Activated naive CD8-positive, alpha-beta T cell treated with anti-CD3 and anti-CD28 coated beads, Interleukin-2, amount 50 U/mL, for 24 hours (primary cell): ENCODE data around the gene LSM11.

Experiments used
- ATAC-seq: fragments of 150-1000 bp; cut with Tn5 transposase; one replicate; pipeline ENCODE4 v1.10.0; 2021
- DNase-seq: peaks from one replicate; pipeline ENCODE4 v3.0.0; 2021
- H3K27ac Mint-ChIP-seq: one replicate; pipeline ENCODE4 v1.8.0; 2021; ENCODE audit warnings: mild to moderate bottlenecking, mixed read lengths
- H3K27me3 Mint-ChIP-seq: one replicate; pipeline ENCODE4 v1.8.0; 2021; ENCODE audit warnings: mixed read lengths
- H3K36me3 Mint-ChIP-seq: one replicate; pipeline ENCODE4 v1.8.0; 2021; ENCODE audit warnings: low read depth, mixed read lengths
- H3K4me1 Mint-ChIP-seq: one replicate; pipeline ENCODE4 v1.8.0; 2021; ENCODE audit warnings: mixed read lengths
- H3K4me3 Mint-ChIP-seq: one replicate; pipeline ENCODE4 v1.8.0; 2021; ENCODE audit warnings: mild to moderate bottlenecking, moderate library complexity, mixed read lengths
- H3K9me3 Mint-ChIP-seq: one replicate; pipeline ENCODE4 v1.8.0; 2021; ENCODE audit warnings: mixed read lengths

Gene LSM11

GRCh38 chr5:157745041-157745456 is 1.5 kb downstream of the LSM11 start:
- H3K4me1 Mint-ChIP-seq: peaks cover 45% of the 10 kb centered on the region
- H3K27me3 Mint-ChIP-seq: no peaks in the 10 kb centered on the region
- peaks cover 6% of the 10 kb centered on the region for H3K36me3 Mint-ChIP-seq
- ATAC-seq: no peak
- no peaks in the 10 kb centered on the region for H3K9me3 Mint-ChIP-seq
- no peak overlapping the region for H3K27ac Mint-ChIP-seq
- H3K4me3 Mint-ChIP-seq: peak overlapping the region; percentile 93
- DNase-seq: no peak

- Mint-ChIP-seq H3K27me3 (no peaks in the 10 kb centered on the region), H3K36me3 (peaks cover 9% of the 10 kb centered on the region), H3K27ac (peak overlapping the region; percentile 59), H3K4me1 (peaks cover 45% of the 10 kb centered on the region), H3K9me3 (no peaks in the 10 kb centered on the region), H3K4me3 (no peak overlapping the region)
- DNase-seq (no peak), ATAC-seq (no peak)
Measured at GRCh38 chr5:157747173-157747740, 3.7 kb downstream of the LSM11 start.

- Mint-ChIP-seq H3K27me3 (no peaks in the 10 kb centered on the region), H3K4me1 (peaks cover 41% of the 10 kb centered on the region), H3K9me3 (no peaks in the 10 kb centered on the region), H3K4me3 (no peak overlapping the region), H3K27ac (peak overlapping the region; percentile 59), H3K36me3 (peaks cover 12% of the 10 kb centered on the region)
- ATAC-seq: no peak
- no peak for DNase-seq
Measured at GRCh38 chr5:157747766-157748700, 4.5 kb downstream of the LSM11 start.

- Mint-ChIP-seq H3K27me3 (no peaks in the 10 kb centered on the region), H3K4me3 (no peak overlapping the region), H3K27ac (peak overlapping the region; percentile 5), H3K9me3 (no peaks in the 10 kb centered on the region), H3K36me3 (peaks cover 15% of the 10 kb centered on the region), H3K4me1 (peaks cover 40% of the 10 kb centered on the region)
- ATAC-seq: no peak
- no peak for DNase-seq
Measured at GRCh38 chr5:157748760-157749461, 5.4 kb downstream of the LSM11 start.

GRCh38 chr5:157749462-157749799 is 5.9 kb downstream of the LSM11 start:
- H3K9me3 Mint-ChIP-seq: no peaks in the 10 kb centered on the region
- peaks cover 37% of the 10 kb centered on the region for H3K4me1 Mint-ChIP-seq
- H3K27ac Mint-ChIP-seq: no peak overlapping the region
- no peak for ATAC-seq
- no peaks in the 10 kb centered on the region for H3K27me3 Mint-ChIP-seq
- DNase-seq: no peak
- H3K4me3 Mint-ChIP-seq: no peak overlapping the region
- peaks cover 12% of the 10 kb centered on the region for H3K36me3 Mint-ChIP-seq

- H3K9me3 Mint-ChIP-seq: no peaks in the 10 kb centered on the region
- H3K4me3 Mint-ChIP-seq: no peak overlapping the region
- H3K36me3 Mint-ChIP-seq: peaks cover 14% of the 10 kb centered on the region
- no peak overlapping the region for H3K27ac Mint-ChIP-seq
- ATAC-seq: no peak
- no peak for DNase-seq
- peaks cover 30% of the 10 kb centered on the region for H3K4me1 Mint-ChIP-seq
- H3K27me3 Mint-ChIP-seq: no peaks in the 10 kb centered on the region
Measured at GRCh38 chr5:157750320-157750719, 6.8 kb downstream of the LSM11 start.

GRCh38 chr5:157756122-157756521 is 12.6 kb downstream of the LSM11 start:
- ATAC-seq (no peak), DNase-seq (no peak)
- Mint-ChIP-seq H3K27ac (no peak overlapping the region), H3K9me3 (no peaks in the 10 kb centered on the region), H3K36me3 (peaks cover 19% of the 10 kb centered on the region), H3K4me1 (peaks cover 2% of the 10 kb centered on the region), H3K4me3 (no peak overlapping the region), H3K27me3 (no peaks in the 10 kb centered on the region)

- H3K9me3 Mint-ChIP-seq: no peaks in the 10 kb centered on the region
- peaks cover 2% of the 10 kb centered on the region for H3K4me1 Mint-ChIP-seq
- peaks cover 16% of the 10 kb centered on the region for H3K36me3 Mint-ChIP-seq
- no peak overlapping the region for H3K27ac Mint-ChIP-seq
- no peak for ATAC-seq
- no peak for DNase-seq
- no peak overlapping the region for H3K4me3 Mint-ChIP-seq
- H3K27me3 Mint-ChIP-seq: no peaks in the 10 kb centered on the region
Measured at GRCh38 chr5:157758706-157759105, 15.2 kb downstream of the LSM11 start.

GRCh38 chr5:157761690-157762621 is 18.4 kb downstream of the LSM11 start:
- H3K27ac Mint-ChIP-seq: no peak overlapping the region
- no peaks in the 10 kb centered on the region for H3K27me3 Mint-ChIP-seq
- ATAC-seq (peak; percentile 90), DNase-seq (no peak)
- H3K4me1 Mint-ChIP-seq: peaks cover 2% of the 10 kb centered on the region
- H3K9me3 Mint-ChIP-seq: no peaks in the 10 kb centered on the region
- H3K4me3 Mint-ChIP-seq: no peak overlapping the region
- peaks cover 9% of the 10 kb centered on the region for H3K36me3 Mint-ChIP-seq

GRCh38 chr5:157764531-157764930 is 21.0 kb downstream of the LSM11 start:
- ATAC-seq (no peak), DNase-seq (no peak)
- Mint-ChIP-seq H3K36me3 (peaks cover 4% of the 10 kb centered on the region), H3K9me3 (no peaks in the 10 kb centered on the region), H3K4me3 (no peak overlapping the region), H3K27me3 (no peaks in the 10 kb centered on the region), H3K4me1 (no peaks in the 10 kb centered on the region), H3K27ac (no peak overlapping the region)

GRCh38 chr5:157766442-157766841 is 22.9 kb downstream of the LSM11 start:
- DNase-seq: no peak
- Mint-ChIP-seq H3K4me1 (no peaks in the 10 kb centered on the region), H3K4me3 (no peak overlapping the region), H3K36me3 (peaks cover 2% of the 10 kb centered on the region), H3K9me3 (no peaks in the 10 kb centered on the region), H3K27ac (no peak overlapping the region), H3K27me3 (no peaks in the 10 kb centered on the region)
- no peak for ATAC-seq

GRCh38 chr5:157766902-157767301 is 23.4 kb downstream of the LSM11 start:
- Mint-ChIP-seq H3K9me3 (no peaks in the 10 kb centered on the region), H3K27ac (no peak overlapping the region), H3K4me1 (no peaks in the 10 kb centered on the region), H3K4me3 (no peak overlapping the region), H3K36me3 (no peaks in the 10 kb centered on the region), H3K27me3 (no peaks in the 10 kb centered on the region)
- DNase-seq (no peak), ATAC-seq (no peak)

- no peak for ATAC-seq
Measured at GRCh38 chr5:157767689-157768088, 24.2 kb downstream of the LSM11 start.

GRCh38 chr5:157770665-157771064 is 27.2 kb downstream of the LSM11 start:
- ATAC-seq: no peak
- no peak overlapping the region for H3K27ac Mint-ChIP-seq
- no peaks in the 10 kb centered on the region for H3K4me1 Mint-ChIP-seq
- no peaks in the 10 kb centered on the region for H3K36me3 Mint-ChIP-seq
- no peak overlapping the region for H3K4me3 Mint-ChIP-seq
- no peaks in the 10 kb centered on the region for H3K9me3 Mint-ChIP-seq
- no peaks in the 10 kb centered on the region for H3K27me3 Mint-ChIP-seq
- DNase-seq: no peak

More at GRCh38 chr5:157767689-157768088, 24.2 kb downstream of the LSM11 start:
- no peaks in the 10 kb centered on the region for H3K27me3 Mint-ChIP-seq
- no peak overlapping the region for H3K27ac Mint-ChIP-seq
- no peak for DNase-seq
- H3K9me3 Mint-ChIP-seq: no peaks in the 10 kb centered on the region
- no peaks in the 10 kb centered on the region for H3K4me1 Mint-ChIP-seq
- H3K4me3 Mint-ChIP-seq: no peak overlapping the region
- H3K36me3 Mint-ChIP-seq: no peaks in the 10 kb centered on the region
